HepG2 (cell line): ENCODE measurements around the gene SMAD6. TPM values are rescaled to one million over a fixed set of nuclear protein-coding genes. Genes with fewer than 3 reads are reported as not detected.

ENCODE experiments used
- ARID4A ChIP-seq: sonication (generic); formaldehyde crosslinking; IDR thresholded peaks from 2 replicates; pipeline ENCODE4 v1.5.0; 2020; ENCODE audit warnings: mild to moderate bottlenecking, missing genetic modification reagents, borderline replicate concordance
- CREM ChIP-seq, 2 experiments: sonication (generic) in 1 of 2; formaldehyde crosslinking in 1 of 2; IDR thresholded peaks; 2 replicates each; pipeline versions ENCODE4 v1.4.0 to v1.6.1; 2016 to 2020; ENCODE audit warnings: antibody characterized with exemption in 1 of 2, mild to moderate bottlenecking in 1 of 2, missing genetic modification reagents in 1 of 2
- ELK4 ChIP-seq: sonication (generic); formaldehyde crosslinking; IDR thresholded peaks from 2 replicates; pipeline ENCODE4 v1.9.0; 2021; ENCODE audit warnings: missing genetic modification reagents, borderline replicate concordance
- HMG20B ChIP-seq: conservative IDR thresholded peaks from 2 replicates; pipeline ENCODE4 v1.6.1; 2016; ENCODE audit warnings: missing genetic modification reagents, missing compliant biosample characterization
- HNF1B ChIP-seq: sonication (generic); formaldehyde crosslinking; IDR thresholded peaks from 2 replicates; pipeline ENCODE4 v1.5.1; 2020; ENCODE audit warnings: mild to moderate bottlenecking, moderate library complexity, missing genetic modification reagents
- HNRNPUL1 ChIP-seq: fragments of 200-400 bp; formaldehyde crosslinking; IDR thresholded peaks from 2 replicates; pipeline ENCODE4 v1.6.1; 2017; ENCODE audit warnings: low read depth, mild to moderate bottlenecking, low read length, moderate library complexity
- MIXL1 ChIP-seq: IDR thresholded peaks from 2 replicates; pipeline ENCODE4 v1.6.1; 2016
- NFRKB ChIP-seq: fragments of 450-650 bp; IDR thresholded peaks from 2 replicates; pipeline ENCODE4 v1.6.1; 2017
- NRL ChIP-seq: sonication (generic); formaldehyde crosslinking; IDR thresholded peaks from 2 replicates; pipeline ENCODE4 v1.5.0; 2020; ENCODE audit warnings: missing genetic modification reagents, mild to moderate bottlenecking, moderate library complexity, borderline replicate concordance
- PAX8 ChIP-seq: sonication (generic); formaldehyde crosslinking; IDR thresholded peaks from 2 replicates; pipeline ENCODE4 v1.8.0; 2022; ENCODE audit warnings: mild to moderate bottlenecking, missing genetic modification reagents, borderline replicate concordance
- REXO4 ChIP-seq: sonication (generic); formaldehyde crosslinking; IDR thresholded peaks from 2 replicates; pipeline ENCODE4 v1.8.0; 2022; ENCODE audit warnings: missing genetic modification reagents, mild to moderate bottlenecking, borderline replicate concordance
- RXRA ChIP-seq: sonication (generic); formaldehyde crosslinking; IDR thresholded peaks from 2 replicates; pipeline ENCODE4 v1.5.1; 2020; ENCODE audit warnings: missing genetic modification reagents
- TBX2 ChIP-seq: sonication (generic); formaldehyde crosslinking; IDR thresholded peaks from 2 replicates; pipeline ENCODE4 v1.5.0; 2020; ENCODE audit warnings: missing genetic modification reagents, mild to moderate bottlenecking, borderline replicate concordance
- ZNF121 ChIP-seq: sonication (generic); formaldehyde crosslinking; IDR thresholded peaks from 2 replicates; pipeline ENCODE4 v1.5.0; 2020; ENCODE audit warnings: mild to moderate bottlenecking, missing genetic modification reagents
- ZNF292 ChIP-seq: sonication (generic); formaldehyde crosslinking; IDR thresholded peaks from 2 replicates; pipeline ENCODE4 v1.8.1; 2022; ENCODE audit warnings: mild to moderate bottlenecking, low read depth, missing genetic modification reagents, borderline replicate concordance
- ZNF430 ChIP-seq: sonication (generic); formaldehyde crosslinking; IDR thresholded peaks from 2 replicates; pipeline ENCODE4 v1.9.0; 2021; ENCODE audit warnings: mild to moderate bottlenecking, missing genetic modification reagents
- ZNF572 ChIP-seq: sonication (generic); formaldehyde crosslinking; IDR thresholded peaks from 2 replicates; pipeline ENCODE4 v1.5.1; 2020; ENCODE audit warnings: mild to moderate bottlenecking, missing genetic modification reagents
- ZNF644 ChIP-seq: IDR thresholded peaks from 2 replicates; pipeline ENCODE4 v1.6.1; 2016; ENCODE audit warnings: low read depth
- polyA plus RNA-seq, 8 experiments: library from polyadenylated mRNA; depleted of rRNA in 3 of 8; stranded (reverse) in 7 of 8; unstranded in 1 of 8; fragments of >200 nt; fragmentation: Illumina TruSeq in 4 of 8; extraction: Trizol in 4 of 8; gene quantifications; 2 replicates each; pipeline versions ENCODE4 v1.2.1 to v1.2.3, GENCODE V29; 2011 to 2016; ENCODE audit warnings: low read depth in 4 of 8, missing spikeins in 1 of 8, mixed read lengths in 1 of 8; ENCODE audit not compliant: insufficient read depth in 1 of 8
- total RNA-seq, 5 experiments: library from RNA; depleted of rRNA; stranded (reverse); fragments of >200 nt; fragmentation: Illumina TruSeq; extraction: Trizol; gene quantifications; 2 replicates each; pipeline ENCODE4 v1.2.3, GENCODE V29; 2016; ENCODE audit warnings: low read depth in 1 of 5

Gene SMAD6
- total and polyA plus RNA-seq, 2 of the 13 experiments (the other 11 are each of a cell fraction or from before 2014, with no cell fraction given): 3.3 to 4.4 TPM

- TF ChIP-seq ZNF644 (CRISPR knock-in tag) (0 out of 2 replicates have a peak, but pooled peaks have one; percentile 30), NRL (no peak), TBX2 (CRISPR knock-in tag) (peak; percentile 65; the same call in 1 of the 2 replicates), ARID4A (no peak), PAX8 (CRISPR knock-in tag) (no peak), CREM (IDR thresholded peaks at IDR 0.05) (no peak), CREM (CRISPR knock-in tag; IDR thresholded peaks at IDR 0.05) (no peak), ZNF121 (CRISPR knock-in tag) (no peak), HMG20B (0 out of 2 replicates have a peak, but pooled peaks have one; percentile 15), ZNF430 (CRISPR knock-in tag) (no peak; the same call in 1 of the 2 replicates), HNRNPUL1 (no peak), REXO4 (CRISPR knock-in tag) (no peak), RXRA (CRISPR knock-in tag) (no peak), ZNF572 (CRISPR knock-in tag) (no peak), MIXL1 (no peak), HNF1B (no peak), ELK4 (no peak), NFRKB (no peak), ZNF292 (peak; percentile 71; the same call in 1 of the 2 replicates)
These were observed 77.4 kb downstream of the SMAD6 start (continued) for GRCh38 chr15:66779331-66780009.
